ENCODE results near the gene MEMO1. TPM values are rescaled to one million over a fixed set of nuclear protein-coding genes. Genes with fewer than 3 reads are reported as not detected.
"Not testable (repeated sequence)": the region's sequence is repeated elsewhere in the genome, so short reads cannot be mapped to it uniquely, and the experiment has no call there.

Gene MEMO1
- polyA plus RNA-seq, 1 of the 3 experiments (the other 2 are of a cell fraction) = 54.3 TPM

DNA sequence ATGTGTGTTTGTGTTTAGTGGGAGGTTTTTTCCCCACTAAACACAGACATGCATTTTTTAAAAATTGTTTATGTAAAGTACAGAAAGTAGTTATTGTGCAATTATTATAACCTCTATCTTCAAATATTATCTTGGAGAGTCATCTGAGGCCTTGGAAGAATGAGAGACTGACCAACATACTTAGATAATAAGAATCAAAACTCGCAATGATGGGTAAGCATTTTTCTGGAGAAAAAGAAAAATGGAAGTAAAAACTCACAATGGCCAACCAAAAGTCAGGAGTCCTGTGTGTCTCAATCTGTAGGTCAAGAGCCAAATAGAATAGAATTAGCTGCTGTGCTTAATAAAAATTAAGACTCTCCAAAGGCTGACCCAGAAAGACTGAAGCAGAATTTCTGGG lies 43.0 kb downstream of the MEMO1 start:
- H2AFZ ChIP-seq (ENCODE audit: low read depth) = no peak overlapping the region

DNA sequence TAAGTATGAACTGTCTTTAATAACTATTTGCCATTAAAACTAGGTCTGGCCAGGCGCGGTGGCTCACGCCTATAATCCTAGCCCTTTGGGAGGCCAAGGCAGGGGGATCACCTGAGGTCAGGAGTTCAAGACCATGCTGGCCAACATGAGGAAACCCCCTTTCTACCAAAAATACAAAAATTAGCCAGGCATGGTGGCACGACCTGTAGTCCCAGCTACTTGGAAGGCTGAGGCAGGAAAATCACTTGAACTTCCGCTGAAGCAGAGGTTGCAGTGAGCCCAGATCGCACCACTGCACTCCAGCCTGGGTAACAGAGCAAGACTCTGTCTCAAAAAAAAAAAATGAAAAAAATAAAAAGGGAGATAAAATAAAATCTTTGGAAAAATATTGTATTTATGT lies 44.4 kb downstream of the MEMO1 start:
- H3K9me2 ChIP-seq; H2AFZ ChIP-seq (ENCODE audit: low read depth); H3K27ac ChIP-seq (ENCODE audit: low read depth in 2 of 2, low read length in 1 of 2); H3K36me3 ChIP-seq (replicated peaks in 1 of 2; ENCODE audit: control insufficient read depth in 1 of 2, insufficient read depth in 2 of 2, low read length in 1 of 2); H3F3A ChIP-seq (replicated peaks; ENCODE audit: insufficient read depth); H3K9me3 ChIP-seq; DNase-seq; H3K27me3 ChIP-seq (ENCODE audit: insufficient read depth); H3K4me1 ChIP-seq (ENCODE audit: control insufficient read depth in 1 of 2, insufficient read depth in 2 of 2, low read depth in 1 of 2, low read length in 1 of 2); H3K9ac ChIP-seq; H3K4me2 ChIP-seq; H3K4me3 ChIP-seq (ENCODE audit: low read depth in 2 of 2, low read length in 1 of 2); POLR2A ChIA-PET: not testable (repeated sequence)
- peaks cover 39% of the 10 kb centered on the region for H4K20me1 ChIP-seq (ENCODE audit: insufficient read depth)
- CTCF ChIA-PET = interaction anchor here (0.9 kb wide), 1 partner anchor 13 kb away, joined by 3 read pairs; no protein-coding TSS in a partner anchor
- H3K79me2 ChIP-seq (ENCODE audit: insufficient read depth) = peaks cover 92% of the 10 kb centered on the region
- WGBS (ENCODE audit: low lambda C conversion rate) = 98% methylated on average over 6 of the region's 6 CpGs

More for the DNA sequence above, 43.0 kb downstream of the MEMO1 start:
- Histone ChIP-seq H3K9me2 (no peaks in the 10 kb centered on the region), H3K27me3 (ENCODE audit: insufficient read depth) (no peaks in the 10 kb centered on the region), H3F3A (replicated peaks; ENCODE audit: insufficient read depth) (peaks cover 7% of the 10 kb centered on the region), H3K36me3 (replicated peaks in 1 of 2; ENCODE audit: control insufficient read depth in 1 of 2, insufficient read depth in 2 of 2, low read length in 1 of 2) (peaks cover 0 to 9% of the 10 kb centered on the region in 2 experiments), H3K79me2 (ENCODE audit: insufficient read depth) (peaks cover 92% of the 10 kb centered on the region), H3K9ac (no peak overlapping the region), H3K9me3 (no peaks in the 10 kb centered on the region), H4K20me1 (ENCODE audit: insufficient read depth) (peaks cover 41% of the 10 kb centered on the region), H3K4me1 (ENCODE audit: control insufficient read depth in 1 of 2, insufficient read depth in 2 of 2, low read depth in 1 of 2, low read length in 1 of 2) (peaks cover 0 to 3% of the 10 kb centered on the region in 2 experiments; a peak in 1 of 4 replicates), H3K4me3 (ENCODE audit: low read depth in 2 of 2, low read length in 1 of 2) (no peak overlapping the region), H3K27ac (ENCODE audit: low read depth in 2 of 2, low read length in 1 of 2) (no peak overlapping the region), H3K4me2 (no peak overlapping the region)
- TF ChIP-seq, protein P1, sequence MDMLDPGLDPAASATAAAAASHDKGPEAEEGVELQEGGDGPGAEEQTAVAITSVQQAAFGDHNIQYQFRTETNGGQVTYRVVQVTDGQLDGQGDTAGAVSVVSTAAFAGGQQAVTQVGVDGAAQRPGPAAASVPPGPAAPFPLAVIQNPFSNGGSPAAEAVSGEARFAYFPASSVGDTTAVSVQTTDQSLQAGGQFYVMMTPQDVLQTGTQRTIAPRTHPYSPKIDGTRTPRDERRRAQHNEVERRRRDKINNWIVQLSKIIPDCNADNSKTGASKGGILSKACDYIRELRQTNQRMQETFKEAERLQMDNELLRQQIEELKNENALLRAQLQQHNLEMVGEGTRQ (IDR thresholded peaks at IDR 0.05; ENCODE audit: borderline replicate concordance, low read depth, low read length) = no peak
- TF ChIP-seq JUND (IDR thresholded peaks at IDR 0.05) = 0 out of 2 replicates have a peak, but pooled peaks have one; percentile 15
- no peak for DNase-seq
- WGBS (ENCODE audit: low lambda C conversion rate) = 89% methylated on average over 1 of the region's 1 CpG
- ChIA-PET POLR2A (no interaction called here), CTCF (no interaction called here)

DNA sequence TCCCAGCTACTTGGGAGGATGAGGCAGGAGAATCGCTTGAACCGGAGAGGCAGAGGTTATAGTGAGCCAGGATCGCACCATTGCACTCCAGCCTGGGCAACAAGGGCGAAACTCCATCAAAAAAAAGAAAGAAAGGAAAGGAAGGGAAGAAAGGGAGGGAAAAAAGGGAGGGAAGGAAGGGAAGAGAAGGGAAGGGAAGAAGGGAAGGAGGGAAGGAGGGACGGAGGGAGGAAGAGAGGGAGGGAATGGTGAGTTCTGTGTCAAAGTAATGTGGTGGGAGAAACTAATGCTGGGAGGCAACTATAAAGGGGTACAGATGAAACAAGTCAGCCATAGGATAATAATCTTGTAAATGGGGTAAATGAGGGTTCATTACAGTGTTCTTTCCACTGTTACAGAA lies 45.7 kb downstream of the MEMO1 start:
- Histone ChIP-seq H3K4me3 (ENCODE audit: low read depth in 2 of 2, low read length in 1 of 2) (no peak overlapping the region), H2AFZ (ENCODE audit: low read depth) (no peak overlapping the region), H3K9me2 (no peaks in the 10 kb centered on the region), H3K79me2 (ENCODE audit: insufficient read depth) (peaks cover 92% of the 10 kb centered on the region), H3F3A (replicated peaks; ENCODE audit: insufficient read depth) (peaks cover 7% of the 10 kb centered on the region), H3K4me2 (no peak overlapping the region), H3K9ac (no peak overlapping the region), H3K9me3 (no peaks in the 10 kb centered on the region), H3K4me1 (ENCODE audit: control insufficient read depth in 1 of 2, insufficient read depth in 2 of 2, low read depth in 1 of 2, low read length in 1 of 2) (peaks cover 0 to 3% of the 10 kb centered on the region in 2 experiments; a peak in 1 of 4 replicates), H3K36me3 (replicated peaks in 1 of 2; ENCODE audit: control insufficient read depth in 1 of 2, insufficient read depth in 2 of 2, low read length in 1 of 2) (peaks cover 0 to 9% of the 10 kb centered on the region in 2 experiments), H3K27me3 (ENCODE audit: insufficient read depth) (no peaks in the 10 kb centered on the region), H3K27ac (ENCODE audit: low read depth in 2 of 2, low read length in 1 of 2) (no peak overlapping the region), H4K20me1 (ENCODE audit: insufficient read depth) (peaks cover 30% of the 10 kb centered on the region)
- ChIA-PET CTCF (no interaction called here), POLR2A (no interaction called here)
- no peak for DNase-seq
- WGBS (ENCODE audit: low lambda C conversion rate) = 95% methylated on average over 5 of the region's 5 CpGs
- no peak for TF ChIP-seq TEAD4 (IDR thresholded peaks at IDR 0.05; ENCODE audit: borderline replicate concordance, insufficient read depth)

DNA sequence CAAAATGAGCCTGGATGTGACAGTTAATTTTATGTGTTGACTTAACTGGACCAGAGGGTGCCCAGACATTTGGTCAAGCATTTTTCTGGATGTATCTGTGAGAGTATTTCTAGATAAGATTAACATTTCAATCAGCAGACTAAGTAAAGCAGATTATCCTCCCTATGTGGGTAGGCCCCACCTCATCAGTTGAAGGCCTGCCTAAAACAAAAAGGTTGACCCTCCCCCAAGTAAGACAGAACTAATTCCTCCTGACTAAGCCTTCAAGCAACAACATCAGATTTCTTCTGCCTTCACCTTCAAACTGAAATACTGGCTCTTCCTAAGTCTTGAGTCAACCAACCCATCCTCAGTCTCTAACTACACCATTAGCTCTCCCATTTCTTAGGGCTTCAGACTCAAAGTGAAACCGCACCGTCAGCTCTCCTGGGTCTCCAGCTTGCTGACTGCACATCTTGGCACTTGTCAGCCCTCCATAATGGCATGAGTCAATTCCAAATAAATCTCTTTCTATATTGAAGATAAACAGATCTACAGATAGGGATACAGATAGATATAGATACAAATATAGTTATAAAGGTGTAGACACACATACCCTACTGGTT lies 47.9 kb downstream of the MEMO1 start:
- H4K20me1 ChIP-seq (ENCODE audit: insufficient read depth) = peaks cover 36% of the 10 kb centered on the region
- no peaks in the 10 kb centered on the region; a peak in 1 of 4 replicates for H3K4me1 ChIP-seq (ENCODE audit: control insufficient read depth in 1 of 2, insufficient read depth in 2 of 2, low read depth in 1 of 2, low read length in 1 of 2)
- H3F3A ChIP-seq (replicated peaks; ENCODE audit: insufficient read depth) = peaks cover 6% of the 10 kb centered on the region
- DNase-seq = no peak
- H3K79me2 ChIP-seq (ENCODE audit: insufficient read depth) = peaks cover 95% of the 10 kb centered on the region
- no peak overlapping the region for H3K27ac ChIP-seq (ENCODE audit: low read depth in 2 of 2, low read length in 1 of 2)
- H3K4me2 ChIP-seq = no peak overlapping the region
- no peak overlapping the region for H2AFZ ChIP-seq (ENCODE audit: low read depth)
- H3K4me3 ChIP-seq (ENCODE audit: low read depth in 2 of 2, low read length in 1 of 2) = no peak overlapping the region
- POLR2A ChIA-PET = no interaction called here
- H3K9me3 ChIP-seq = no peaks in the 10 kb centered on the region
- no peak for TF ChIP-seq SMC3 (IDR thresholded peaks at IDR 0.05; ENCODE audit: low read depth, low read length)
- no peak for TF ChIP-seq FOSL2 (IDR thresholded peaks at IDR 0.05; ENCODE audit: borderline replicate concordance, low read depth)
- no peak for TF ChIP-seq ELF1 (IDR thresholded peaks at IDR 0.05)
- 98% methylated on average over 2 of the region's 2 CpGs for WGBS (ENCODE audit: low lambda C conversion rate)
- CTCF ChIA-PET = no interaction called here
- H3K27me3 ChIP-seq (ENCODE audit: insufficient read depth) = no peaks in the 10 kb centered on the region
- peaks cover 0 to 9% of the 10 kb centered on the region in 2 experiments for H3K36me3 ChIP-seq (replicated peaks in 1 of 2; ENCODE audit: control insufficient read depth in 1 of 2, insufficient read depth in 2 of 2, low read length in 1 of 2)
- H3K9me2 ChIP-seq = no peaks in the 10 kb centered on the region
- H3K9ac ChIP-seq = no peak overlapping the region
